Activated T-helper 1 cell treated with Interleukin-2 at 50 U/mL for 16 hours (primary cell): Measurements from ENCODE around the gene CSH2.

Experiments
- DNase-seq: peaks from one replicate; pipeline ENCODE4 v3.0.0-alpha.2; 2020; ENCODE audit warnings: low read depth

Gene CSH2

DNA sequence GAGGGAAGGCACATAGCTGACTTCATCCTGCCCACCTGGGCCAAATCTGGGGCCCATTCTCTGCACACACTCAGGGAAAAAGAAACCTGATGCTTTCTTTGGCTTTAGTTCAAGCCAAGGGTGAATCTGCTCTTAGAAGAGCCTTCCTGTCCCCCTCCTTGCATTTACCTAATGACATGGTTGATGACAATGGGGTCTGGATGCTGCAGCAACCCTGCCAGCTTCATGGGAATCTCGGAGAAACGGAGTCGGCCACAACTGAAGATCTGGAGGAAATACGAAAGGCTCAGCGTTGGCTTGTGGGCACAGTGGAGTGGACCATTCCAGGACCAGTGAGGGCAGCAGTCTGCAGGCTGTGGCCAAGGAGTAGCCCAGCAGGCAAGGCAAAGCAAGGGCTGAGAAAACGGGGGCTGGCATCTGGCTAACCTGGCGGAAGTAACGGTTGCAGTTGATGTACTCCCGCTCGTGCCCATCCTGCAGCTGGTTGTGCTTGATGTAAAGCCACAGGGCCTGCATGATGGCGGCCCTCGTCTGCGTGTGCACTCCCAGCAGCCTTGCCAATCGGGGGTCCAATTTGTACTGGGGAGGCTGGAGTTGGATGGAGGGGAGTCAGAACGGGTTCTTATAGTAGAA is 39.6 kb downstream of the CSH2 start:
- no peak for DNase-seq

DNA sequence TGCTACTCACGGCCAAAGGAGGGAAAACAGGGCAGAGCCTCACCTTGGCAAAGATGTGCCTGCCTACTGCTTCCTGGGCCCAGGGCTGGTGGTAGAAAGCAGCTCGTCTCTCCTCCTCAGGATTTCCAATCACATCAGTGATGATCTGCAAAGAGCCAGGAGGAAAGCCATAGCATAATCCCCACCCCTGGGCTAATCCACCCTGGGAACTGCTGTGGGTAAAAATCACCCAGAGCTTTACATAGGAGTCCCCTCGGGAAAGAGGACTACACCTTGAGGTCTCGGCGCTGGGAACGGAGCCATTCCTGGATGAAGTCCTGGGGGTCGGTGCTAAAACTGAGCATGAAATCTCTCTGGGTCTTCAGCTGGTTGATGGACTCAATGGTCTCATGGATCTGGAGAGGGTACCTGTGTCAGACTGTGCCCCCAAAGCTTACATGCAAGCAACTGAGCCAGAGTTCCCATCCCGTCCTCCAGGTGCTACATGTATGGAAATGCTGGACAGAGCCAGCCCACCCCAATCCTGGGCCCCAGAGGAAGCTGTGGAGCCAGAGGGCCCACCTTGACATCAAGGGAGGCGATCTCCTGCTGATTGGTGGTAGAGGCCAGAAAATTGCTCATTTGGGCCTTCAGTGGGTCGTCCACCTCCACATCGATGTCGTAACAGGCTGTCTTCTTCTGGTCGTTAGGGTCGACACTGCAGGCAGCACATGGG is 40.3 kb downstream of the CSH2 start:
- DNase-seq = no peak

DNA sequence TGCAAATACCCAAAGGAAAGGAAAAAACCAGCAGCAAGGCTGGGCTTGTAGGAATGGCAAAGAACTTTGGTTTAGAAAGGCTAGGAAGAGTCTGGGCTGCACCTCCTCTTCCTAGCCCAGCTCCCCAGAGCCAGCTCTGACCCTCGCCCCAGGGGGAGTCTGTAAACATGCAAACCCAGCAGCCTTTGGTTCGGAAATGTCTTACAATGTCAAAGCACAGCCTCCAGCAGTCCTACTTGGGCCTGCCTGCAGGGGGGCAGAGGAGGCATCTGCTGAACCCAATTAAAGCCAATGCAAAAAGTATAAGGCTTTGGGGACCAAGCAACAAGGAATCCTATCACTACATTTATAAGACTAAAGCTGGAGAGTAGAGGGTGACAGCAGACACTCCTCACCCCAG is 41.0 kb downstream of the CSH2 start:
- DNase-seq = no peak

DNA sequence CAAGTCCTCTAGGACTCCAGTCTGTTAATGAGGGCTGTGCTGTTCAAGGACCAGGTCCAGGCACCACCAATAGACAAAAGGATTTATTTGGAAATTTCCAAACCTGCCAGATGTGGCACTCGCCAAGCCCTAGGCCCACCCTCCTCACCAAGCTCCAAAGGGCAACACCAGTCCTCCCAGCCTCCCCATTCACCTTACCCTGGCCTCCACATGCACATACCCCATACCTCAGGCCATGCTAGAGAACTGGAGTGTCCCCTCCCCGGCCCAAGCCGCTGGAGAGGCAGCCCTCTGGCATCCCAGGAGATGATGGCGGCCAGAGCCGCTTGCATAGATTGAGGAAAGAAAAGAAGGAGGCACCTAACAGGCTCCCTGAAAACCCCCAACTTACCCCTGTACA is 41.5 kb downstream of the CSH2 start:
- DNase-seq = no peak

DNA sequence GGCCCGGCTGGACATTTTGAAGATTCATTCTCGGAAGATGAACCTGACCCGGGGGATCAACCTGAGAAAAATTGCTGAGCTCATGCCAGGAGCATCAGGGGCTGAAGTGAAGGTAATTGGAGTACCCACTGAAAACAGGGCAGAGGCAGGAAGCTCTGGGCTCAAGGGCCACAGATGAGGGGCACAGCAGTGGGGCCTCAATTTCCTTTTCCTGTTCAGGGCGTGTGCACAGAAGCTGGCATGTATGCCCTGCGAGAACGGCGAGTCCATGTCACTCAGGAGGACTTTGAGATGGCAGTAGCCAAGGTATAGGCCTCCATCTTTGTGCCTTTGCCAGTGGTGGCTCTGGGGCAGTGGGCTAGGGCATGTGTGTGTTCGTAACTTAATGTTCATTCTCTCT is 42.0 kb downstream of the CSH2 start:
- no peak for DNase-seq

DNA sequence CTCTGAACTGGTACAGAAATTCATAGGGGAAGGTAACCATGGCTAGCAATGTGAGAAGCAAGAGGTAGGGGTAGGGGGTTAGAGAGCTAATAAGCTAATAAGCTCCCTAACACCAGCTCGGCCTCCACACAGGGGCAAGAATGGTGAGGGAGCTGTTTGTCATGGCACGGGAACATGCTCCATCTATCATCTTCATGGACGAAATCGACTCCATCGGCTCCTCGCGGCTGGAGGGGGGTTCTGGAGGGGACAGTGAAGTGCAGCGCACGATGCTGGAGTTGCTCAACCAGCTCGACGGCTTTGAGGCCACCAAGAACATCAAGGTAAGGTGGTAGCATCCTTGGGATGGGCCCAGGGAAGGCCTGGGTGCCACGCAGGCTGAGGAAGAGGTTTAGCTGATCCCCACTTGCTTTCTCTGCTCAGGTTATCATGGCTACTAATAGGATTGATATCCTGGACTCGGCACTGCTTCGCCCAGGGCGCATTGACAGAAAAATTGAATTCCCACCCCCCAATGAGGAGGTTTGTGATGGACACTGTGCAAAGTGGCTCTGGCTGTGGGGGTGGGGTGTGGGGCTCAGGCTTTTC is 42.5 kb downstream of the CSH2 start:
- DNase-seq = no peak

DNA sequence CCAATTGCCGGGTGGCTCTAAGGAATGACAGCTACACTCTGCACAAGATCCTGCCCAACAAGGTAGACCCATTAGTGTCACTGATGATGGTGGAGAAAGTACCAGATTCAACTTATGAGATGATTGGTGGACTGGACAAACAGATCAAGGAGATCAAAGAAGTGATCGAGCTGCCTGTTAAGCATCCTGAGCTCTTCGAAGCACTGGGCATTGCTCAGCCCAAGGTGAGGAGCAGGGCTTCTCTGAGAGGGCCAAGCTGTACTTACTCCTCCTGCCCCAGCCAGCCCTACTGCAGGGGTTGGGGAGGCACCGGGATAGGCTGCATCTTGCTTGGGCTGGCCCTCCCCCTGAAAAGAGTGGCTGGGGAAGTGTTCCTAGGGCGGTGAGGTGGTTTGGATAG is 43.2 kb downstream of the CSH2 start:
- DNase-seq = no peak

DNA sequence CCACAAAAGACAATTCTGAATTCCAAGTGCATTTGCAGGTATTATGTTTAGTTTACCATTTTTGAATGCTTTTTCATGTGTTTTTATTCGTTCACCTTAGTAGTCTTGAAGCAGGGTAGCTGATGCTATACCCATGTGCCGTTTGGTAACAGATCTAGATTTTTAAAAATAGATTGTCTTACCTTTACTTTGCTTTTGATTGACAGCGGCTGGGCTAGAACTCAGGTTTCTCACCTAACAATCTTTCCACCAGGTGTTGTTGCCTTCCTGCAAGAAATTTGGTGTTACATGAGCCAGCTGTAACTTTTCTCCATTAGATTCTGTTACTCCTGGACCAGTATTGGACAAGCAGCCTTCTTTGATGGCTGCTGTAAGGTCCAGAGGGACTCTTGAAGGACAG is 44.5 kb downstream of the CSH2 start:
- no peak for DNase-seq

DNA sequence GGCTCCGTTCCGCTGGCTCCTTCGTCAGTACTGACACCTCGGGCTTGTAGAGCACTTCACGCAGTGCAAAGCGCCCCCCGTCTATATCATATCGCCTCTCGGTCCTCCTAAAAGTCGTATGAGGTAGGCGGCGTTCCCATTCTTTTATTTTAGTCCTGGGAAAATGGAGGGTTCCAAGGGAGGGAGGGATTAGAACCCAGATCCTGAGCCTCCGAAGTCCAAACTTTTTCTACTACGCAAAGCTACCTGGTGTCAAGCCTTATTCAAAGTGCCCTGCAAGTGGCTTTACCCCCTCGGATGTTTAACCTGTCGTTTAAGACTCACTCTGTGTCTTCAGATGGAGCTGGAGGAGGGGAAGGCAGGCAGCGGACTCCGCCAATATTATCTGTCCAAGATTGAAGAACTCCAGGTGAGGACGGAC is 45.7 kb downstream of the CSH2 start:
- DNase-seq = no peak

DNA sequence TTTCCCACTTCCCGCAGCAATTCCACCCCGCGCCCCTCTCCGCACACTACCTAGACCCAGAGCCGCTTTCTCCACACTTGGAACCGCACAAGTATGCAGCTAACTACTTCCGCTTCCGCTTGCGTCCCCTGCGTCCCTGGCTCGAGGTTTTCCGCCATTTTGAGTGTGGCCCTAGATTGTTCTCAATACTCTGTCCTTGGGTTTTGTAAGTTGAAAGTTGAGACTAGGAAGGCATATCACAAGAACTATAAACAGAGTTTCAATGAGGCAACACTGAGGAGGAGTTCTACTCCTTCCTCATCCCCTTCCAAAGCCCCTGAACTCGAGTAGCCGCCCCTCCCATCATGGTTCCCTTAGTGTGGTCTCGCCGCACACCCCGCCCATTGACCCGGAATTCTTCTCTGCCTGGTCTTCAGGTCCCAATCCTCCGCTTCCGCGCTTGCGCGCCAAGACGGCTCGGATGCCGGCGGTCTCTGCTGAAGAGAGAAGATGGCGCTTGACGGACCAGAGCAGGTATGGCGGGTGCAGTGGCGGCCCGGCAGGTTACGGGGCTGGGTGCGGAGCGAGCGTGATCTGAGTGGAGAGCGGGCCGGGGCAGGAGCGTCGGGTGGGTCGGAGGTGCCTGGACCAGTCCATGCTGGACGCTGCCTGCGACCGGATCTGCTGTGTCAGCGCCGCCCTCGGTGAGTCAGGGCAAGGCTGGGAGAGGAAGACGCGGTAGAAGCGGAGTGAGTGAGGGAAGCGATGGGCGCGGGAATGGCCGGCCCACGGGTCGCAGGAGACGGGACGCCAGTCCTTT is 46.3 kb downstream of the CSH2 start, which contains the start of the genes FTSJ3 and PSMC5:
FTSJ3 (minus strand) TSS at position 662 of the 799 bp plus-strand sequence. CDS start 761 bp downstream, outside the sequence.
PSMC5 (plus strand) TSS at position 430 of the 799 bp plus-strand sequence; CDS start at position 490, 60 bp downstream.
- DNase-seq = peak; percentile 92

DNA sequence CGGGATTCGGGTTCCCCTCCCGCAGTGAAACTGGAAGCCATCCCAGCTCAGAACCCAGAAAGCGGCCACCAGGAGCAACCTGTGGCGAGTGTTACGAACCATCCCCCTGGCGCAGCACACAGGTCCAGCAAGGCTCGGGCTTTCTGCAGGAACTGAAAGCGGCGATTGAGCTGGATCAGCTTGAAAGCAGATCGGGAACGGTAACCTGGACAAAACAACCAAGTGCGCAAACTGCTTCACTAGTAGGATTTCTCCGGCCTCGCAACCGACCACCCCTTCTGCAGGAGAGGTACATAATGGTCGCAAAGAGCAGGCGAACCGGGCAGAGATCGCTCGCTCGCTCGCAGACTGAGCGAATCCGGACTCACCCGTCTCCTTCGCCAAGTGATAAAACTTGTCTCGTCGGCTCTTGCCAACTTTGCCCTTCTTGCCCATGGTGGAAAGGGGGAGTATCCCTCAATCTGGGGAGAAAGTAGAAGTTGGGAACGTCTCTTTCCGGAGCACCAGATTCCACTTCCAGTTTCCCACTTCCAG is 46.9 kb downstream of the CSH2 start:
- DNase-seq = no peak

DNA sequence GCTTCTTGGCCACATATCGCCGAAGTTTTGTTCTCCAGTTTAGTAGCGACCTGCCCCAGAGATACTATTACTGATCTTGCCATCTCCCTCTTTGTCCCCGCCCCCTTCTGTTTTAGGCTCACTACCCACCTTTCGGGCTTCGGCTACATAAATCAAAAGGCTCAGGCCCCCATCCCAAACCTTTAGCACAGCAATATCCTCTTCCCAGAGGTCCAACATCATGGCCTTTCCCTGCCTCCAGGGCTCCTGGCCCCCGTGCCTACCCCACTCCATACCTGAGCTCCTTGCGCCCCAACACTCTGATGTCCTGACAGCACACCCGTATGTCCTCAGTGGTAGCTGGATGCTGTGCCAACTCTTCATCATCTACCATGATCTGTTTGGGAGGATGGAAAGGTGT is 49.1 kb downstream of the CSH2 start:
- no peak for DNase-seq

DNA sequence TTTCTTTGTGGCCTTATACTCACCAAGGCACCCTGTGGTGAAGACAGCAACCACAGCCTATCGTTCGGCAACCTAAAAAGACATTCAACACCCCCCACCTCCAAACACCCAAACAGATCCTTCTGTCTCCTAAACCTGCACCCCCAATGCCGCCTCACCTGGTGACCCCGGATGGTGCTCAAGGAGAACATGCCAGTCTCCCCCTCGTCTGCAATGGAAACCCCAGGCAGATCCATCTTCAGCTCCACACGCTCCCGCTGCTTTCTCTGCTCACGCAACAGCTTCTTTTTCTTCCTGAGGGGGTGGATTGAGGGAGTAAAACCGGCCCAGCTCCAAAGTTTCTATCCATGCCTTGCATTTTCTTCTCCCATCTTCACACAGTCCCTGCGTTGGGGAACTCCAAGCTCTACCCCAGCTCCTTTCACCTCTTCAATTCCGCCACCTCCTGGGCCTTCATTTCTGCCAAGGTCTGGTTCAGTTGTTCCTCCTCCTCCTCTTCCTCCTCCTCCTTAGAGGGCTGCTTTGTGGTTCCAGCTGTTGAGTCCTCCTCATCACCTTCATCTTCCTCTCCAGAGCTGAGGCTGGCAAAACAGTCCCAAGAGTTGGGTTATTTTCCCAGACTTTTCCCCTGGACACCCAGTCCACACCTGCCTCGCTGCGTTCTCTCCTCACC is 49.7 kb downstream of the CSH2 start:
- no peak for DNase-seq

DNA sequence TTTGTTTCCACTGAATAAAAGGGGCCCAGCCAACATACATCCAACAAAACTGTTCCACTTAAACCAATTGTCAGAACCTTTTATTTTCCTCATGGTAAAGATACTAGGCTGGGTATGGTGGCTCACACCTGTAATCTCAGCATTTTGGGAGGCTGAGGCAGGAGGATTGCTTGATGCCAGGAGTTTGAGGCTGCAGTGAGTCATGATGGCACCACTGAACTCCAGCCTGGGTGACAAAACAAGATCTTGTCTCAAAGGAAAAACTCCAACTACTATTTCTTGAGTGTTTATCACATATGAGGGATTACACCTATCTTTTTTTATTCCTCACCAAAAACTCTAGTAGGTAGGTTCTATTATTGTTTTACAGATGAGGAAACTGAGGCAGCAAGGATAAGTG is 50.9 kb downstream of the CSH2 start:
- DNase-seq = no peak
